Measurements from ENCODE around the gene ADORA2B.

- TF ChIP-seq STAT1 (IDR thresholded peaks at IDR 0.05; ENCODE audit: unreplicated experiment) = no peak
- no peak for TF ChIP-seq EZH2 (IDR thresholded peaks at IDR 0.05; ENCODE audit: low read depth, unreplicated experiment)
- TF ChIP-seq, protein P1, sequence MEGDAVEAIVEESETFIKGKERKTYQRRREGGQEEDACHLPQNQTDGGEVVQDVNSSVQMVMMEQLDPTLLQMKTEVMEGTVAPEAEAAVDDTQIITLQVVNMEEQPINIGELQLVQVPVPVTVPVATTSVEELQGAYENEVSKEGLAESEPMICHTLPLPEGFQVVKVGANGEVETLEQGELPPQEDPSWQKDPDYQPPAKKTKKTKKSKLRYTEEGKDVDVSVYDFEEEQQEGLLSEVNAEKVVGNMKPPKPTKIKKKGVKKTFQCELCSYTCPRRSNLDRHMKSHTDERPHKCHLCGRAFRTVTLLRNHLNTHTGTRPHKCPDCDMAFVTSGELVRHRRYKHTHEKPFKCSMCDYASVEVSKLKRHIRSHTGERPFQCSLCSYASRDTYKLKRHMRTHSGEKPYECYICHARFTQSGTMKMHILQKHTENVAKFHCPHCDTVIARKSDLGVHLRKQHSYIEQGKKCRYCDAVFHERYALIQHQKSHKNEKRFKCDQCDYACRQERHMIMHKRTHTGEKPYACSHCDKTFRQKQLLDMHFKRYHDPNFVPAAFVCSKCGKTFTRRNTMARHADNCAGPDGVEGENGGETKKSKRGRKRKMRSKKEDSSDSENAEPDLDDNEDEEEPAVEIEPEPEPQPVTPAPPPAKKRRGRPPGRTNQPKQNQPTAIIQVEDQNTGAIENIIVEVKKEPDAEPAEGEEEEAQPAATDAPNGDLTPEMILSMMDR (conservative IDR thresholded peaks at IDR 0.05; ENCODE audit: low read depth in 2 of 2) = no peak
- no peak for TF ChIP-seq POLR2AphosphoS5 (IDR thresholded peaks at IDR 0.05; ENCODE audit: low read depth)
- no peak for TF ChIP-seq CREB1 (CRISPR knock-in tag; IDR thresholded peaks at IDR 0.05; ENCODE audit: low read depth)
- TF ChIP-seq, protein P2, sequence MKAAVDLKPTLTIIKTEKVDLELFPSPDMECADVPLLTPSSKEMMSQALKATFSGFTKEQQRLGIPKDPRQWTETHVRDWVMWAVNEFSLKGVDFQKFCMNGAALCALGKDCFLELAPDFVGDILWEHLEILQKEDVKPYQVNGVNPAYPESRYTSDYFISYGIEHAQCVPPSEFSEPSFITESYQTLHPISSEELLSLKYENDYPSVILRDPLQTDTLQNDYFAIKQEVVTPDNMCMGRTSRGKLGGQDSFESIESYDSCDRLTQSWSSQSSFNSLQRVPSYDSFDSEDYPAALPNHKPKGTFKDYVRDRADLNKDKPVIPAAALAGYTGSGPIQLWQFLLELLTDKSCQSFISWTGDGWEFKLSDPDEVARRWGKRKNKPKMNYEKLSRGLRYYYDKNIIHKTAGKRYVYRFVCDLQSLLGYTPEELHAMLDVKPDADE (IDR thresholded peaks at IDR 0.05) = no peak
- TF ChIP-seq NANOG (IDR thresholded peaks at IDR 0.05; ENCODE audit: borderline replicate concordance) = no peak
- no peak for TF ChIP-seq EZH2phosphoT487 (IDR thresholded peaks at IDR 0.05; ENCODE audit: unreplicated experiment)
- no peak for TF ChIP-seq ZNF331 (CRISPR knock-in tag; IDR thresholded peaks at IDR 0.05; ENCODE audit: low read depth)
- no peak for TF ChIP-seq JUNB (IDR thresholded peaks at IDR 0.05; ENCODE audit: unreplicated experiment)
These were observed 31.1 kb upstream of the ADORA2B start for GRCh38 chr17:15913826-15914225.
